GM12864 (cell line): ENCODE data around the gene ACSL4.
"Not testable (repeated sequence)": the region's sequence is repeated elsewhere in the genome, so short reads cannot be mapped to it uniquely, and the experiment has no call there.

Experiments used
- DNase-seq: peaks from one replicate; pipeline ENCODE4 v3.0.0-alpha.2; 2011; ENCODE audit warnings: low read depth
- H3K4me3 ChIP-seq: 2 replicates; pipeline ENCODE4 v1.5.1; 2011; ENCODE audit warnings: mild to moderate bottlenecking, low read depth, low read length, control low read depth
- CTCF ChIP-seq: IDR thresholded peaks from 2 replicates; pipeline ENCODE4 v1.5.1; 2011; ENCODE audit warnings: low read depth, mild to moderate bottlenecking, moderate library complexity, low read length, control low read depth, inconsistent platforms; ENCODE audit errors: missing control alignments

Gene ACSL4

GRCh38 chrX:109747681-109748080 lies 14.6 kb upstream of the ACSL4 start:
- no peak for TF ChIP-seq CTCF
- no peak for DNase-seq
- no peak overlapping the region for H3K4me3 ChIP-seq

GRCh38 chrX:109742722-109743121 lies 9.7 kb upstream of the ACSL4 start:
- no peak overlapping the region for H3K4me3 ChIP-seq
- DNase-seq = no peak
- TF ChIP-seq CTCF = no peak

GRCh38 chrX:109740896-109741295 lies 7.8 kb upstream of the ACSL4 start:
- DNase-seq, H3K4me3 ChIP-seq: not testable (repeated sequence)

GRCh38 chrX:109740433-109740809 lies 7.4 kb upstream of the ACSL4 start:
- no peak for TF ChIP-seq CTCF
- no peak for DNase-seq
- H3K4me3 ChIP-seq = no peak overlapping the region

GRCh38 chrX:109739625-109740432 lies 6.8 kb upstream of the ACSL4 start:
- no peak for TF ChIP-seq CTCF
- no peak for DNase-seq
- no peak overlapping the region for H3K4me3 ChIP-seq

GRCh38 chrX:109735202-109735744 lies 2.2 kb upstream of the ACSL4 start:
- no peak for DNase-seq
- TF ChIP-seq CTCF = no peak
- no peak overlapping the region for H3K4me3 ChIP-seq

- peak; percentile 15 for DNase-seq
- peak overlapping the region; percentile 59 for H3K4me3 ChIP-seq
- TF ChIP-seq CTCF = no peak
Observed at GRCh38 chrX:109733613-109734083, 591 bp upstream of the ACSL4 start.
